Mucosa of stomach (tissue), 1 donor: ENCODE data around the gene SYT5.
"Not testable (repeated sequence)": the region's sequence is repeated elsewhere in the genome, so short reads cannot be mapped to it uniquely, and the experiment has no call there.

Experiments used
- H3K27me3 ChIP-seq: one replicate; pipeline ENCODE4 v1.7.0; 2013; ENCODE audit warnings: mild to moderate bottlenecking, low read length; ENCODE audit not compliant: control insufficient read depth, insufficient read depth
- H3K36me3 ChIP-seq: one replicate; pipeline ENCODE4 v1.7.0; 2013; ENCODE audit warnings: low read length; ENCODE audit not compliant: control insufficient read depth, insufficient read depth
- H3K4me1 ChIP-seq: one replicate; pipeline ENCODE4 v1.7.0; 2013; ENCODE audit warnings: mild to moderate bottlenecking, low read length; ENCODE audit not compliant: control insufficient read depth, insufficient read depth
- H3K4me3 ChIP-seq: one replicate; pipeline ENCODE4 v1.7.0; 2013; ENCODE audit warnings: low read length
- H3K9ac ChIP-seq: one replicate; pipeline ENCODE4 v1.7.0; 2013; ENCODE audit warnings: mild to moderate bottlenecking, low read length, moderate library complexity
- H3K9me3 ChIP-seq: one replicate; pipeline ENCODE4 v1.7.0; 2013; ENCODE audit warnings: mild to moderate bottlenecking, low read length, moderate library complexity; ENCODE audit not compliant: control insufficient read depth
- donor health status: Pancreatic carcinoma.

Gene SYT5

GRCh38 chr19:55160128-55160985, 19.7 kb downstream of the SYT5 start:
- H3K4me3 ChIP-seq = no peak overlapping the region
- H3K36me3 ChIP-seq = no peaks in the 10 kb centered on the region
- no peak overlapping the region for H3K9ac ChIP-seq
- peaks cover 13% of the 10 kb centered on the region for H3K4me1 ChIP-seq
- no peaks in the 10 kb centered on the region for H3K9me3 ChIP-seq
- peaks cover 54% of the 10 kb centered on the region for H3K27me3 ChIP-seq

- Histone ChIP-seq H3K4me1 (peaks cover 13% of the 10 kb centered on the region), H3K36me3 (no peaks in the 10 kb centered on the region), H3K9me3 (no peaks in the 10 kb centered on the region), H3K4me3 (no peak overlapping the region), H3K27me3 (peaks cover 51% of the 10 kb centered on the region), H3K9ac (no peak overlapping the region)
These were observed 21.0 kb downstream of the SYT5 start for GRCh38 chr19:55158848-55159749.

GRCh38 chr19:55158423-55158822, 21.7 kb downstream of the SYT5 start:
- Histone ChIP-seq H3K27me3 (peaks cover 51% of the 10 kb centered on the region), H3K9me3 (no peaks in the 10 kb centered on the region), H3K36me3 (no peaks in the 10 kb centered on the region), H3K4me3 (no peak overlapping the region), H3K4me1 (peaks cover 13% of the 10 kb centered on the region), H3K9ac (no peak overlapping the region)

GRCh38 chr19:55157064-55157908, 22.8 kb downstream of the SYT5 start, which contains the start of gene TNNI3:
TNNI3 (minus strand) TSS chr19:55157732; CDS start chr19:55157589, 143 bp downstream.
- Histone ChIP-seq H3K36me3 (no peaks in the 10 kb centered on the region), H3K27me3 (peaks cover 51% of the 10 kb centered on the region), H3K4me1 (peaks cover 13% of the 10 kb centered on the region), H3K9me3 (no peaks in the 10 kb centered on the region), H3K4me3 (no peak within 1 kb of the TSS), H3K9ac (no peak within 1 kb of the TSS)

GRCh38 chr19:55156202-55157063, 23.7 kb downstream of the SYT5 start:
- Histone ChIP-seq H3K36me3 (no peaks in the 10 kb centered on the region), H3K4me3 (no peak overlapping the region), H3K27me3 (peaks cover 43% of the 10 kb centered on the region), H3K9me3 (no peaks in the 10 kb centered on the region), H3K4me1 (peaks cover 13% of the 10 kb centered on the region), H3K9ac (no peak overlapping the region)

- not testable (repeated sequence) for H3K9ac ChIP-seq, H3K36me3 ChIP-seq, H3K9me3 ChIP-seq, H3K4me3 ChIP-seq
- Histone ChIP-seq H3K27me3 (peaks cover 39% of the 10 kb centered on the region), H3K4me1 (peaks cover 13% of the 10 kb centered on the region)
These were observed 24.3 kb downstream of the SYT5 start for GRCh38 chr19:55155784-55156183.

GRCh38 chr19:55153652-55154264, 26.3 kb downstream of the SYT5 start:
- H3K9me3 ChIP-seq = no peaks in the 10 kb centered on the region
- H3K27me3 ChIP-seq = peaks cover 40% of the 10 kb centered on the region
- H3K9ac ChIP-seq = no peak overlapping the region
- no peaks in the 10 kb centered on the region for H3K36me3 ChIP-seq
- no peak overlapping the region for H3K4me3 ChIP-seq
- peaks cover 6% of the 10 kb centered on the region for H3K4me1 ChIP-seq

GRCh38 chr19:55152017-55152416, 28.1 kb downstream of the SYT5 start:
- Histone ChIP-seq H3K27me3 (peaks cover 36% of the 10 kb centered on the region), H3K4me3 (no peak overlapping the region), H3K4me1 (peaks cover 6% of the 10 kb centered on the region), H3K9ac (no peak overlapping the region), H3K36me3 (no peaks in the 10 kb centered on the region), H3K9me3 (no peaks in the 10 kb centered on the region)

GRCh38 chr19:55149078-55150003, 30.7 kb downstream of the SYT5 start, which contains the start of gene TNNT1:
TNNT1 (minus strand) TSS chr19:55149206; CDS start chr19:55147157, 2,049 bp downstream.
- Histone ChIP-seq H3K4me1 (no peaks in the 10 kb centered on the region), H3K36me3 (no peaks in the 10 kb centered on the region), H3K27me3 (peaks cover 49% of the 10 kb centered on the region), H3K9me3 (no peaks in the 10 kb centered on the region), H3K9ac (no peak within 1 kb of the TSS), H3K4me3 (no peak within 1 kb of the TSS)
